ENCODE data around the gene PKMYT1.

DNA sequence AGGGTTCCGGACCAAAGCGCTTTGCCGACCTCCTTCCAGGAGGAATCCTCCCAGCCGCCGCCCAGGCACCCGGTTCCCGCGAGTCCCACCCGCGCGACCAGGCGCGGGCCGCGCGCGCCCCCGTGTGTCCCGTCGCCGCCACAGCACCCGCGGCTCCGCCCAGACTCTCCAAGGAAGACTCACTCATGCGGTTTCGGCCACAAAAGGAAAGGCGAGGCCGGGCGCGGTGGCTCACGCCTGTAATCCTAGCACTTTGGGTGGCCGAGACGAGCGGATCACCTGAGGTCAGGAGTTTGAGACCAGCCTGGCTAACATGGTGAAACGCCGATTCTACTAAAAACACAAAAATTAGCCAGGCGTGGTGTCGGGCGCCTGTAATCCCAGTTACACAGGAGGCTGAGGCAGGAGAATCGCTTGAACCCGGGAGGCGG, 3.5 kb upstream of the PKMYT1 start:
- TF ChIP-seq, protein P1, sequence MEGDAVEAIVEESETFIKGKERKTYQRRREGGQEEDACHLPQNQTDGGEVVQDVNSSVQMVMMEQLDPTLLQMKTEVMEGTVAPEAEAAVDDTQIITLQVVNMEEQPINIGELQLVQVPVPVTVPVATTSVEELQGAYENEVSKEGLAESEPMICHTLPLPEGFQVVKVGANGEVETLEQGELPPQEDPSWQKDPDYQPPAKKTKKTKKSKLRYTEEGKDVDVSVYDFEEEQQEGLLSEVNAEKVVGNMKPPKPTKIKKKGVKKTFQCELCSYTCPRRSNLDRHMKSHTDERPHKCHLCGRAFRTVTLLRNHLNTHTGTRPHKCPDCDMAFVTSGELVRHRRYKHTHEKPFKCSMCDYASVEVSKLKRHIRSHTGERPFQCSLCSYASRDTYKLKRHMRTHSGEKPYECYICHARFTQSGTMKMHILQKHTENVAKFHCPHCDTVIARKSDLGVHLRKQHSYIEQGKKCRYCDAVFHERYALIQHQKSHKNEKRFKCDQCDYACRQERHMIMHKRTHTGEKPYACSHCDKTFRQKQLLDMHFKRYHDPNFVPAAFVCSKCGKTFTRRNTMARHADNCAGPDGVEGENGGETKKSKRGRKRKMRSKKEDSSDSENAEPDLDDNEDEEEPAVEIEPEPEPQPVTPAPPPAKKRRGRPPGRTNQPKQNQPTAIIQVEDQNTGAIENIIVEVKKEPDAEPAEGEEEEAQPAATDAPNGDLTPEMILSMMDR (IDR thresholded peaks at IDR 0.05; ENCODE audit: insufficient read depth, low read length, poor library complexity, severe bottlenecking), result peak; percentile 70
- no peak for TF ChIP-seq EZH2phosphoT487 (conservative IDR thresholded peaks at IDR 0.05; ENCODE audit: low read length)
